OCI-LY1 (cell line): Measurements from ENCODE around the gene SERPINI2.
"Not testable (repeated sequence)": the region's sequence is repeated elsewhere in the genome, so short reads cannot be mapped to it uniquely, and the experiment has no call there.

ENCODE experiments used
- H2AFZ ChIP-seq: fragments of 200-600 bp; sonication (generic), shearing (Covaris generic); 2 replicates; pipeline ENCODE4 v1.6.0; 2014; ENCODE audit warnings: antibody characterized with exemption, mild to moderate bottlenecking, low read length
- H3F3A ChIP-seq: fragments of 200-600 bp; sonication (generic), shearing (Covaris generic); 2 replicates; pipeline ENCODE4 v1.6.0; 2014; ENCODE audit warnings: mild to moderate bottlenecking, antibody characterized with exemption, low read length, moderate library complexity; ENCODE audit not compliant: insufficient read depth
- H3K27ac ChIP-seq: fragments of 200-600 bp; sonication (generic); 2 replicates; pipeline ENCODE4 v1.5.1; 2014; ENCODE audit warnings: low read length, mixed run types, mild to moderate bottlenecking, low read depth; ENCODE audit not compliant: poor library complexity, severe bottlenecking
- H3K27me3 ChIP-seq: fragments of 200-600 bp; sonication (generic); 2 replicates; pipeline ENCODE4 v1.6.0; 2014; ENCODE audit warnings: antibody characterized with exemption, mild to moderate bottlenecking, low read length, moderate library complexity; ENCODE audit not compliant: insufficient read depth
- H3K36me3 ChIP-seq: fragments of 200-600 bp; sonication (generic); 2 replicates; pipeline ENCODE4 v1.6.1; 2014; ENCODE audit warnings: mild to moderate bottlenecking, antibody characterized with exemption, low read length, moderate library complexity, mixed read lengths; ENCODE audit not compliant: insufficient read depth
- H3K4me1 ChIP-seq: fragments of 200-600 bp; sonication (generic); 2 replicates; pipeline ENCODE4 v1.5.1; 2014; ENCODE audit warnings: mild to moderate bottlenecking, low read length, moderate library complexity; ENCODE audit not compliant: insufficient read depth, severe bottlenecking
- H3K4me2 ChIP-seq: fragments of 200-600 bp; sonication (generic), shearing (Covaris generic); 2 replicates; pipeline ENCODE4 v1.6.1; 2014; ENCODE audit warnings: low read length
- H3K4me3 ChIP-seq: fragments of 200-600 bp; sonication (generic); 2 replicates; pipeline ENCODE4 v1.5.1; 2014; ENCODE audit warnings: low read length, low read depth, mild to moderate bottlenecking, mixed read lengths; ENCODE audit not compliant: poor library complexity, severe bottlenecking
- H3K79me2 ChIP-seq: fragments of 200-600 bp; shearing (Covaris generic); 2 replicates; pipeline ENCODE4 v1.6.1; 2016; ENCODE audit warnings: mixed run types, low read length, mixed read lengths; ENCODE audit not compliant: insufficient read depth
- H3K9ac ChIP-seq: fragments of 200-600 bp; sonication (generic), shearing (Covaris generic); 2 replicates; pipeline ENCODE4 v1.6.1; 2014; ENCODE audit warnings: mild to moderate bottlenecking, low read length, mixed read lengths
- H3K9me2 ChIP-seq: fragments of 200-600 bp; sonication (generic), shearing (Covaris generic); 2 replicates; pipeline ENCODE4 v1.6.1; 2014; ENCODE audit warnings: low read depth, mild to moderate bottlenecking, low read length, mixed read lengths
- H3K9me3 ChIP-seq: fragments of 200-600 bp; shearing (Covaris generic); 2 replicates; pipeline ENCODE4 v1.6.1; 2014; ENCODE audit warnings: low read length, mixed read lengths
- H4K20me1 ChIP-seq: fragments of 200-600 bp; sonication (generic), shearing (Covaris generic); 2 replicates; pipeline ENCODE4 v1.6.0; 2016; ENCODE audit warnings: mild to moderate bottlenecking, low read length; ENCODE audit not compliant: insufficient read depth
- EZH2 ChIP-seq: fragments of 200-600 bp; sonication (generic), shearing (Covaris generic); IDR thresholded peaks from 2 replicates; pipeline ENCODE4 v1.8.0; 2017; ENCODE audit warnings: borderline replicate concordance, mixed run types, mild to moderate bottlenecking, antibody characterized with exemption, low read length, moderate library complexity, mixed read lengths
- TF ChIP-seq, protein P1 (sequence below): fragments of 200-600 bp; sonication (generic), shearing (Covaris generic); IDR thresholded peaks from 2 replicates; pipeline ENCODE4 v1.5.1; 2017; ENCODE audit warnings: mild to moderate bottlenecking, antibody characterized with exemption, low read length, moderate library complexity, mixed read lengths

SERPINI2 gene

DNA sequence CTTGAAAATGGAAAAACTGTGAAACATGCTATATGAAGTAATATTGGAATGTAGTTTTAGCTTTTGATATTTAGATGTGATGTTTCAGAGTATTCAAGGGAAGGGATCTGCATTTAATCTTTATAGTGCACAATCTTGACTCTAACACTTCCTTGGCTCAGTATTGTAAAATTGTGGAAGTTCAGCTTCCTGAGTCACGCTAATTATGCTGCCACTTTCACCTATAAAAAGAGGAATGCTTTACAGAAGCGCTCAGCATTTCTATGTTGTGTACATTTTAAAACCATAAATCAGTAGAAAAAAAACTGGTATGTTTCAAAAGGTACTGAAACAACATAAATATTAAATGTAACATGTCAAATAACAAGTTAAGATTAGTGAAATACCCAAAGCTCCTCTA lies 32.6 kb downstream of the SERPINI2 start:
- Histone ChIP-seq H3K9ac (no peak overlapping the region), H4K20me1 (no peaks in the 10 kb centered on the region), H3K4me1 (no peaks in the 10 kb centered on the region), H3K4me3 (no peak overlapping the region), H3K79me2 (no peaks in the 10 kb centered on the region), H2AFZ (no peak overlapping the region), H3K4me2 (no peak overlapping the region), H3K9me3 (no peaks in the 10 kb centered on the region), H3K27me3 (no peaks in the 10 kb centered on the region), H3K36me3 (no peaks in the 10 kb centered on the region), H3F3A (no peaks in the 10 kb centered on the region), H3K9me2 (no peaks in the 10 kb centered on the region), H3K27ac (no peak overlapping the region)
- TF ChIP-seq, protein P1, sequence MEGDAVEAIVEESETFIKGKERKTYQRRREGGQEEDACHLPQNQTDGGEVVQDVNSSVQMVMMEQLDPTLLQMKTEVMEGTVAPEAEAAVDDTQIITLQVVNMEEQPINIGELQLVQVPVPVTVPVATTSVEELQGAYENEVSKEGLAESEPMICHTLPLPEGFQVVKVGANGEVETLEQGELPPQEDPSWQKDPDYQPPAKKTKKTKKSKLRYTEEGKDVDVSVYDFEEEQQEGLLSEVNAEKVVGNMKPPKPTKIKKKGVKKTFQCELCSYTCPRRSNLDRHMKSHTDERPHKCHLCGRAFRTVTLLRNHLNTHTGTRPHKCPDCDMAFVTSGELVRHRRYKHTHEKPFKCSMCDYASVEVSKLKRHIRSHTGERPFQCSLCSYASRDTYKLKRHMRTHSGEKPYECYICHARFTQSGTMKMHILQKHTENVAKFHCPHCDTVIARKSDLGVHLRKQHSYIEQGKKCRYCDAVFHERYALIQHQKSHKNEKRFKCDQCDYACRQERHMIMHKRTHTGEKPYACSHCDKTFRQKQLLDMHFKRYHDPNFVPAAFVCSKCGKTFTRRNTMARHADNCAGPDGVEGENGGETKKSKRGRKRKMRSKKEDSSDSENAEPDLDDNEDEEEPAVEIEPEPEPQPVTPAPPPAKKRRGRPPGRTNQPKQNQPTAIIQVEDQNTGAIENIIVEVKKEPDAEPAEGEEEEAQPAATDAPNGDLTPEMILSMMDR = no peak
- no peak for TF ChIP-seq EZH2

DNA sequence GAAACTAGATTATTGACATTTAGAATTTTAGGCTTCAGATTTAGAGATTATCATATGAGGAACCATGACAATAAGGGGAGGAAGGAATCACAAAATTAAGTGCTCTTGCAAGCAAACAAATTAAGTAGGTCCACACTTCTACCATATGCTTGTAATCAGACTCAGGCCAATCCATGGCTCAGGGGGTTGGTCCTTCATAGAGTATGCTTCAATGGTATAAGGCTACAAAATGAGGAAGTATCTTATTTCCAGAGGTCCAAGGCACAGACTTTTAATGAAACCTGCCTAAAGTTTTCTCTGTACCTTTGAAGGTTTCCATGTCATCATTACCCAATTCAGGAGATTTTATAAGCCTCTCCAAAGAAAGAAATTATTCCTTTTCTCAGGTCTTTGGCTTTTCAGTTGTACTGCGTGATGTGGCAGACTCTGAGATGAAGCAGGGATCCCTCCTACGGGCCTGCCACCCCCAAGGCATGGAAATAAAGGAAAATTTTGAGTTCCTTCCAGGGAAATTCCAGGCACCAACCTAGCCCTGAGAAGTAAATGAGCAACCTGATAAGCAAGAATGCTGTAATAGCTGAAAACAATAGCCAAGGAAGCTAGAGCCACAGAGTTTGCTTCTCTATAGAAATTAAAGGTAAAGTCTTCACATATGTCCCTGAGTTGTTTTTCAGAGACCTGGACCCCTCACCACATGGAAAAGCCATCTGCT lies 36.3 kb downstream of the SERPINI2 start:
- Histone ChIP-seq H4K20me1 (no peaks in the 10 kb centered on the region), H3K27ac (no peak overlapping the region), H3K9me3 (no peaks in the 10 kb centered on the region), H3K4me1 (no peaks in the 10 kb centered on the region), H3K4me2 (no peak overlapping the region), H3K4me3 (no peak overlapping the region), H3K27me3 (no peaks in the 10 kb centered on the region), H2AFZ (no peak overlapping the region), H3K36me3 (no peaks in the 10 kb centered on the region), H3K9me2 (no peaks in the 10 kb centered on the region), H3F3A (no peaks in the 10 kb centered on the region), H3K79me2 (no peaks in the 10 kb centered on the region), H3K9ac (no peak overlapping the region)
- TF ChIP-seq, protein P1 = no peak
- no peak for TF ChIP-seq EZH2

DNA sequence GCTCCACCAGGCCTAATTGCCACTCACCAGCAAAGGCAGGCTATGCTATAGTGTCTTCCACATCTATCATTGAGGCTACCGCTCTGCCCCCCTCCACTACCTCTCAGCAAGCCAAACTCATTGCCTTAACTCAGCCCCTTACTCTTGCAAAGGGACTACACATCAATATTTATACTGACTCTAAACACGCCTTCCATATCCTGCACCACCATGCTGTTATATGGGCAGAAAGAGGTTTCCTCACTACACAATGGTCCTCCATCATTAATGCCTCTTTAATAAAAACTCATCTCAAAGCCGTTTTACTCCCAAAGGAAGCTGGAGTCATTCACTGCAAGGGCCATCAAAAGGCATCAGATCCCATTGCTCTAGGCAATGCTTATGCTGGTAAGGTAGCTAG lies 46.9 kb downstream of the SERPINI2 start:
- not testable (repeated sequence) for H3K79me2 ChIP-seq, H3K4me2 ChIP-seq, H4K20me1 ChIP-seq, H3F3A ChIP-seq, H3K9me2 ChIP-seq, H3K4me3 ChIP-seq, H3K4me1 ChIP-seq, H3K9me3 ChIP-seq, H3K9ac ChIP-seq, H3K27me3 ChIP-seq, H3K36me3 ChIP-seq, H3K27ac ChIP-seq, H2AFZ ChIP-seq

DNA sequence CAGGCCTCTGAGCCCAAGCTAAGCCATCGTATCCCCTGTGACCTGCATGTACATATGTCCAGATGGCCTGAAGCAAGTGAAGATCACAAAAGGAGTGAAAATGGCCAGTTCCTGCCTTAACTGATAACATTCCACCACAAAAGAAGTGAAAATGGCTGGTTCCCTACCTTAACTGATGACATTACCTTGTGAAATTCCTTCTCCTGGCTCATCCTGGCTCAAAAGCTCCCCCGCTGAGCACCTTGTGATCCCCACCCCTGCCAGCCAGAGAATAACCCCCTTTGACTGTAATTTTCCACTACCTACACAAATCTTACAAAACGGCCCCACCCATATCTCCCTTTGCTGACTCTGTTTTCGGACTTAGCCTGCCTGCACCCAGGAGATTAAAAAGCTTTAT lies 51.4 kb downstream of the SERPINI2 start:
- not testable (repeated sequence) for H3K27me3 ChIP-seq, H3K9me2 ChIP-seq, H3K4me2 ChIP-seq, H3F3A ChIP-seq, H4K20me1 ChIP-seq, H3K36me3 ChIP-seq, H2AFZ ChIP-seq, H3K4me1 ChIP-seq, H3K9ac ChIP-seq, H3K79me2 ChIP-seq, H3K9me3 ChIP-seq, H3K4me3 ChIP-seq, H3K27ac ChIP-seq
